ENCODE results near the gene ERFE. TPM values are rescaled to one million over a fixed set of nuclear protein-coding genes. Genes with fewer than 3 reads are reported as not detected.
"Not testable (repeated sequence)": the region's sequence is repeated elsewhere in the genome, so short reads cannot be mapped to it uniquely, and the experiment has no call there.

The ERFE gene
- under 1 TPM in 1 of 2 donors, not detected in 1; 0.45 TPM for total RNA-seq
- long read RNA-seq, result 0 reads

GRCh38 chr2:238158509-238159070, at the start of gene ERFE:
Gene ERFE (plus strand): TSS chr2:238158970. CDS start chr2:238159008, 38 bp downstream.
- DNase-seq, result no peak

GRCh38 chr2:238113611-238114010, 45.2 kb upstream of the ERFE start:
- DNase-seq, result no peak
- no peak for ATAC-seq
- intact Hi-C loops (cut with DNase I, micrococcal nuclease), result no loop called here

More at GRCh38 chr2:238158509-238159070, at the start of gene ERFE:
- intact Hi-C loops (cut with DNase I, micrococcal nuclease), result no loop called here
- ATAC-seq, result peak; percentile 71

- DNase-seq, result no peak
- no peak for ATAC-seq
- intact Hi-C loops (cut with DNase I, micrococcal nuclease), result no loop called here
These were observed 44.4 kb upstream of the ERFE start for GRCh38 chr2:238114331-238114841.

GRCh38 chr2:238114851-238115660, 43.7 kb upstream of the ERFE start:
- intact Hi-C loops (cut with DNase I, micrococcal nuclease), result no loop called here
- DNase-seq (no peak), ATAC-seq (no peak)

GRCh38 chr2:238115709-238116108, 43.1 kb upstream of the ERFE start:
- ATAC-seq; intact Hi-C loops (cut with DNase I, micrococcal nuclease); DNase-seq: not testable (repeated sequence)

GRCh38 chr2:238116298-238117198, 42.2 kb upstream of the ERFE start:
- ATAC-seq (no peak), DNase-seq (no peak)
- intact Hi-C loops (cut with DNase I, micrococcal nuclease), result no loop called here

- ATAC-seq (no peak), DNase-seq (no peak)
- intact Hi-C loops (cut with DNase I, micrococcal nuclease), result no loop called here
These were observed 41.3 kb upstream of the ERFE start for GRCh38 chr2:238117199-238118154.

GRCh38 chr2:238119756-238120462, 38.9 kb upstream of the ERFE start:
- DNase-seq, result no peak
- ATAC-seq, result no peak
- intact Hi-C loops (cut with DNase I, micrococcal nuclease), result no loop called here

GRCh38 chr2:238120463-238121298, 38.1 kb upstream of the ERFE start:
- intact Hi-C loops (cut with DNase I, micrococcal nuclease), result no loop called here
- ATAC-seq (no peak), DNase-seq (no peak)

GRCh38 chr2:238121511-238122286, 37.1 kb upstream of the ERFE start:
- DNase-seq, result no peak
- no peak for ATAC-seq
- intact Hi-C loops (cut with DNase I, micrococcal nuclease), result no loop called here

GRCh38 chr2:238122287-238123217, 36.2 kb upstream of the ERFE start:
- intact Hi-C loops (cut with DNase I, micrococcal nuclease), result no loop called here
- DNase-seq (no peak), ATAC-seq (no peak)

- no peak for ATAC-seq
These were observed 35.4 kb upstream of the ERFE start for GRCh38 chr2:238123218-238123971.

GRCh38 chr2:238123991-238124470, 34.7 kb upstream of the ERFE start:
- ATAC-seq, result no peak
- DNase-seq, result no peak
- intact Hi-C loops (cut with DNase I, micrococcal nuclease), result no loop called here

More at GRCh38 chr2:238123218-238123971, 35.4 kb upstream of the ERFE start:
- DNase-seq, result no peak
- intact Hi-C loops (cut with DNase I, micrococcal nuclease), result no loop called here

- DNase-seq, result no peak
- intact Hi-C loops (cut with DNase I, micrococcal nuclease), result no loop called here
- no peak for ATAC-seq
These were observed 34.2 kb upstream of the ERFE start for GRCh38 chr2:238124488-238125126.
